Activated CD4-positive, alpha-beta T cell treated with anti-CD3 and anti-CD28 coated beads, Interleukin-2, amount 10 ng/mL, durations not matched to agents 24 days and 14 days (primary cell): Measurements from ENCODE around the gene TSKU. TPM values are rescaled to one million over a fixed set of nuclear protein-coding genes. Genes with fewer than 3 reads are reported as not detected.
"Not testable (repeated sequence)": the region's sequence is repeated elsewhere in the genome, so short reads cannot be mapped to it uniquely, and the experiment has no call there.

ENCODE experiments used
- DNase-seq: peaks from one replicate; pipeline ENCODE4 v3.0.0; 2022
- H3K27ac Mint-ChIP-seq: one replicate; pipeline ENCODE4 v1.8.0; 2022; ENCODE audit warnings: mild to moderate bottlenecking, mixed read lengths
- H3K27me3 Mint-ChIP-seq: one replicate; pipeline ENCODE4 v1.8.0; 2022; ENCODE audit warnings: mixed read lengths
- H3K36me3 Mint-ChIP-seq: one replicate; pipeline ENCODE4 v1.8.0; 2022; ENCODE audit warnings: low read depth, mild to moderate bottlenecking, mixed read lengths
- H3K4me1 Mint-ChIP-seq: one replicate; pipeline ENCODE4 v1.8.0; 2021; ENCODE audit warnings: mixed read lengths
- H3K4me3 Mint-ChIP-seq: one replicate; pipeline ENCODE4 v1.8.0; 2022; ENCODE audit warnings: mild to moderate bottlenecking, moderate library complexity, mixed read lengths
- H3K9me3 Mint-ChIP-seq: one replicate; pipeline ENCODE4 v1.8.0; 2021; ENCODE audit warnings: mixed read lengths
- intact Hi-C: fragments of 100-400 bp; cut with micrococcal nuclease; formaldehyde crosslinking; loops from one replicate; pipeline ENCODE4 v1.15.1; 2023
- total RNA-seq: library from RNA; stranded (reverse); gene quantifications from 2 replicates; pipeline ENCODE4 v1.2.3, GENCODE V29; 2022

TSKU gene
- total RNA-seq, 1 donor from 2014 or later = 5.2 TPM

DNA sequence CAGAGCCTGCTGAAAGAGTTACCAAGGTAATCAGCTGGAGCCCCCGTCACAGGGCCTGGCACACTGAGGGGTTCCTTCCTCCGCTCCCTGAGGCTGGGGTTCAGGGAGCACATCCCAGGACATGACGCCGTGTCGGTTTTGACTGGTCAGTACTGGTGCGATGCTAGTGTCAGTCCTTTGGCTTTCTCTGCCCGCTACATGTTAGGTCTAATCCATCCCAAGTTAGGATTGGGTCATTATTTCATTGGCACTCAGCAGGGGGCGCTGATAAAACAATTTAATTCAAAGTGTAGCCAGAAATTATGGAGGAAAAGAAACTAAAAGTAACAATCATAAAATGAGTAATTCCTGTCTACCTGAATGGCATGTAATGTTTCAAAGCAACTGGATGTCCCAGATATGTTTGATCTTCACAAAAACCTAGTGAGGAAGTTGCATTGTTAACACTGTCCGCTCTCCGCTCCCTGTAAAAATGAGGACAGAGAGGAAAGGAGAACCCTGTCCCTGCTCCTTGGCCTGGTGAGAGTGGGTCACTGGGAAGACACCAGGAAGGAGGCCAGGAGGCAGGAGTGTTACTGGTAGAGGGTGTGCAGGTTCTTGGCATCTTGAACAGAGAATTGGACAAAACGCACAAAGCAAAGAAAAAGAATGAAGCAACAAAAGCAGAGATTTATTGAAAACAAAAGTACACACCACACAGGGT is 27.1 kb downstream of the TSKU start:
- Mint-ChIP-seq H3K27me3 (peaks cover 12% of the 10 kb centered on the region), H3K9me3 (peaks cover 3% of the 10 kb centered on the region), H3K27ac (peak overlapping the region; percentile 64), H3K36me3 (no peaks in the 10 kb centered on the region), H3K4me1 (peaks cover 26% of the 10 kb centered on the region), H3K4me3 (no peak overlapping the region)
- intact Hi-C loops = loop anchor here (1.0 kb wide), 1 partner anchor 109 kb away; no protein-coding TSS in a partner anchor
- peak; percentile 83 for DNase-seq

DNA sequence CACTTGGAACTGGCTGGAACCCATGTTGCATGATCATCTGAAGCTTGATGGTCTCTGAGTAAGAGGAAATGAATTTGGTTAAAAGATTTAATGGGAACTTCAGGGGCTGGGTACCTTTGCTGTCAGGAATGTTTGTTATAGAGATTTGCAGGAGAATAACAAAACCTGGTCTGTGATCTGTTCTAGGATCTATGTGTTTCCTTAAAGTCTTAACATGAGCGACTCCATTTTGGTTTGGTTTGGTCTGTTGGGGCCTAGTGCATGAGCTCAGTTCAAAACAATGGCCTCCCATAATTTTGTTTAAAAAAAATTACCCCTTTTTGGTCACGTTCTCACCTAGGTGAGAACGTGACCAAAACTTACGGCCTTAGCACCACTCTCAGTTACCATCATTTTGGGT is 28.1 kb downstream of the TSKU start:
- H3K27ac Mint-ChIP-seq = no peak overlapping the region
- peaks cover 14% of the 10 kb centered on the region for H3K27me3 Mint-ChIP-seq
- H3K36me3 Mint-ChIP-seq = no peaks in the 10 kb centered on the region
- H3K4me1 Mint-ChIP-seq = peaks cover 17% of the 10 kb centered on the region
- no peak for DNase-seq
- H3K4me3 Mint-ChIP-seq = no peak overlapping the region
- H3K9me3 Mint-ChIP-seq = peaks cover 10% of the 10 kb centered on the region
- intact Hi-C loops = no loop called here

DNA sequence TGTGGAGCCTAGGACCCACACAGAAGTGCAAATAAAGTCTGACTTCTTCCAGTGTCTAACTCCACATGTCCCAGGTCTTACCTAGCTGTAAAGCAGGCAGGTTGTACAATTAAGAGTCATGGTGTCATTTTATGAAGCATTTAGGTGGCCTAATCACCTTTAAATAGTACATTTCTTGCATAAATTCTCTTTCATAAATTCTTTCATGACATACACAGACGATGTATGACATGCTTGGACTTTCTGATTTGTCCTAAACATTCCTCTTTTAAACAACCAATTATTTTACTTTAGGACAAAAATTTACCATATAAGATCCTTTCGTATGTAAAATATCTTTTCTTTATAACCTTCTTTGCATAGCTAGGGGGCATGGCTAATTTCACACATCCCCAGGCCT is 31.3 kb downstream of the TSKU start:
- DNase-seq = no peak
- no peak overlapping the region for H3K4me3 Mint-ChIP-seq
- peaks cover 6% of the 10 kb centered on the region for H3K4me1 Mint-ChIP-seq
- H3K27me3 Mint-ChIP-seq = peaks cover 3% of the 10 kb centered on the region
- intact Hi-C loops = no loop called here
- no peaks in the 10 kb centered on the region for H3K36me3 Mint-ChIP-seq
- H3K27ac Mint-ChIP-seq = no peak overlapping the region
- H3K9me3 Mint-ChIP-seq = peaks cover 15% of the 10 kb centered on the region

DNA sequence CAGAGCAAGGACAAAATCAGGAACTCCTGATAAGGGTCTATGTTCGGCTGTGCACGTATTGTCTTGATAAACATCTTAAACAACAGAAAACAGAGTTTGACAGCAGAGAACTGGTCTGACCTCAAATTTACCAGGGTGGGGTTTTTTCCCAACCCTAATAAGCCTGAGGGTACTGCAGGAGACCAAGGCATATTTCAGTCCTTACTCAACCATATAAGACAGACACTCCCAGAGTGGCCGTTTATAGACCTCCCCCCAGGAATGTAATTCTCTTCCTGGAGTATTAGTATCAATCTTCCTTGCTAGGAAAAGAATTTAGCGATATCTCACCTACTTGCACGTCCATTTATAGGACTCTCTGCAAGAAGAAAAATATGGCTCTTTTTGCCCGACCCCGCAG is 32.5 kb downstream of the TSKU start:
- peaks cover 11% of the 10 kb centered on the region for H3K9me3 Mint-ChIP-seq
- DNase-seq, intact Hi-C loops, H3K27me3 Mint-ChIP-seq, H3K36me3 Mint-ChIP-seq, H3K4me1 Mint-ChIP-seq, H3K27ac Mint-ChIP-seq, H3K4me3 Mint-ChIP-seq: not testable (repeated sequence)

DNA sequence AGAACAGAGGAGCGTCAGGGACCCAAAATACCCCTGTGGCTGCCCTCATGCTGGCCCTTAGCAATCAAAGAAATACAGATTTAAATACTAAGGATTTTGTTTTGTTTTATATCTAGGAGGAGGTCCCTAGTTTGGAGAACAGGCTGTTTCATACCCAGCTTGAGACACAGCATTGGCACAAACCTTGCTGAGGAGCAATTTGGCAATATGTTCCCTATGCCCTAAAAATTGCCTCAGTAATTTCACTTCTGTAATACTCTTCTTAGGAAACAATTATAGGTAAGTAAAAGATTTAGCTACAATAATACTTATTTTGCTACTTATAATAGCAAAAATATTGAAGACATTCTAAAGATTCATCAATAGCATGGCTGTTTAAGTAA is 37.0 kb downstream of the TSKU start:
- Mint-ChIP-seq H3K27ac (no peak overlapping the region), H3K27me3 (peaks cover 9% of the 10 kb centered on the region), H3K9me3 (peaks cover 14% of the 10 kb centered on the region), H3K4me3 (no peak overlapping the region), H3K4me1 (peaks cover 13% of the 10 kb centered on the region), H3K36me3 (no peaks in the 10 kb centered on the region)
- intact Hi-C loops = no loop called here
- DNase-seq = no peak

DNA sequence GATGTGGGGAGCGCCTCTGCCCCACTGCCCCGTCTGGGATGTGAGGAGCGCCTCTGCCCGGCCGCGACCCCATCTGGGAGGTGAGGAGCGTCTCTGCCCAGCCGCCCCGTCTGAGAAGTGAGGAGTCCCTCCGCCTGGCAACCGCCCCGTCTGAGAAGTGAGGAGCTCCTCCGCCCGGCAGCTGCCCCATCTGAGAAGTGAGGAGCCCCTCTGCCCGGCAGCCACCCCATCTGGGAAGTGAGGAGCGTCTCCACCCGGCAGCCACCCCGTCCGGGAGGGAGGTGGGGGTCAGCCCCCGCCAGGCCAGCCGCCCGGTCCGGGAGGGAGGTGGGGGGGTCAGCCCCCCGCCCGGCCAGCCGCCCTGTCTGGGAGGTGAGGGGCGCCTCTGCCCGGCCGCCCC is 38.2 kb downstream of the TSKU start:
- intact Hi-C loops, H3K36me3 Mint-ChIP-seq, DNase-seq, H3K27me3 Mint-ChIP-seq, H3K9me3 Mint-ChIP-seq, H3K27ac Mint-ChIP-seq, H3K4me3 Mint-ChIP-seq: not testable (repeated sequence)
- H3K4me1 Mint-ChIP-seq = peaks cover 22% of the 10 kb centered on the region

DNA sequence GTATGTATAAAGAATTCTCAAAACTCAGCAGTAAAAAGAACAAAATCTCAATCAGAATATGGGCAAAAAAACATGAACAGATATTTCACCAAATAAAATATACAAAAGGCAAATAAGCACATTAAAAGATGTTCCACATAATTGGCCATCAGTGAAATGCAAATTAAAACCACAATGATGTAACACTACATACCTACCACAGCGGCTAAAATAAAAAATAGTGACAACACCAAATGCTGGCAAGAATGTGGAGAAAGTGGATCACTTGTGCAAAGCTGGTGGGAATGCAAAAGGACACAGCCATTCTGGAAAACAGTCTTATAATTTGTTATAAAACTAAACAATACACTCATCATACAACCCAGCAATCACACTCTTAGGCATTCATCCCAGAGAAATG is 39.2 kb downstream of the TSKU start:
- peaks cover 1% of the 10 kb centered on the region for H3K36me3 Mint-ChIP-seq
- DNase-seq = no peak
- H3K27me3 Mint-ChIP-seq = peaks cover 8% of the 10 kb centered on the region
- H3K4me3 Mint-ChIP-seq = no peak overlapping the region
- H3K27ac Mint-ChIP-seq = no peak overlapping the region
- peaks cover 24% of the 10 kb centered on the region for H3K4me1 Mint-ChIP-seq
- H3K9me3 Mint-ChIP-seq = peaks cover 6% of the 10 kb centered on the region
- intact Hi-C loops = no loop called here

DNA sequence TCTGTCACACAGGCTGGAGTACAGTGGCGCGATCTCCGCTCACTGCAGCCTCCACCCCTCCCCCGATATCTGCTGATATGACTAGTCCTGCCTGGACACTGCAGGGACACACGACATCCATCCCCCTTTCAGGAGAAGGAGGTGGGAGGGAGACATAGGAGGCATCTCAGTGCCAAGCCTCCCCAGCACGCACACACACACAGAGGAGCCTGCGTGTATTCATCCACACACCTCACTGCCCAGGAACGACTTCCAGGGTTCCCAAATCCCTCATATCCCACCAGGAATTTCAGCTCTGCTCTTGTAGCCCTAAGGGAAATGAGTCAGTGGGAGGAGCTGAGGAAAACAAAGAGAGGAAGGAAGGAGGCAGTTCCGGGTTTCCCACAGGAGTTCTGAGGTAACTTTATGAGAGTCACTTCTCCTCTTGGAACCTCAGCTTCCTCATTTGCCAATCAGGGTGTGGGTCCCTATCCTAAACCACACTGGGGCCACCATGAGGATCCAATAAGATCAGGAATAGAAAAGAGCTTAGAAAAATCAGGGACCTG is 40.4 kb downstream of the TSKU start:
- H3K27me3 Mint-ChIP-seq = peaks cover 10% of the 10 kb centered on the region
- H3K36me3 Mint-ChIP-seq = peaks cover 1% of the 10 kb centered on the region
- no peak overlapping the region for H3K27ac Mint-ChIP-seq
- peaks cover 24% of the 10 kb centered on the region for H3K4me1 Mint-ChIP-seq
- no peak for DNase-seq
- intact Hi-C loops = no loop called here
- H3K4me3 Mint-ChIP-seq = no peak overlapping the region
- H3K9me3 Mint-ChIP-seq = peaks cover 3% of the 10 kb centered on the region

DNA sequence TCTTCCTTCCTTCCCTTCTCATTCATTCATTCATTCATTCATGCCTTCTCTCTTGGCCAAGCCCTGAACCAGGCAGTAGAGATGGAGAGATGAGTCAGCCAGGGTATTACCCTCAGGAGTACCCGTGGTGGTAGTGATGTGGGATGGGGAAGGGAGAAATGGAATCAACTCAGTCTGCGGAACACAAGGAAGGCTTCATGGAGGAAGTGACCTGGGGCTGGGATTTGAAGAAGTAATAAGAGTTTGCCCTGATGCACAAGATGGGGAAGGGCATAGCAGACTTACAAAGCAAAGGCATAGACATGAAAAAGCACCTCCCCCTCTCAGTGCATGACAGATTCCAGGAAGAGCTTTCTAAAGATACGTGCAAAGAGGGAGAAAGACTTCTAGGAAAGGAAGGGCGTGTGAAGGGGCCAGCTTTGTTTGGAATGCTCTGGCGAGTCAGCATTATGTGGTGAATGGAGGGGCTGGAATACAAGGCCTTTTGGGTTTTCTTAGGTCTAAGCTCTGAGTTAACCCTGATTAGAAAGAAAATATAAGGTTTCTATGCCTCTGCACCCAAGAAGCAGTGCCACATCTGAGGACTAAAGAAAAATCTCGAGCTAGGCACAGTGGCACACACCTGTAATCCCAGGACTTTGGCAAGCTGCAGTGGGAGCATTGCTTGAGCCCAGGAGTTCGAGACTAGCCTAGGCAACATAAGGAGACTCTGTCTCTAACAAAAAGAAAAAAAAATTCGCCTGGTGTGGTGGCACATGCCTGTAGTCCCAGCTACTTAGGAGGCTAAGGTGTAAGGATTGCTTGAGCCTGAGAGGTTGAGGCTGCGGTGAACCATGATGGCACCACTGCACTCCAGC is 41.2 kb downstream of the TSKU start:
- Mint-ChIP-seq H3K4me3 (no peak overlapping the region), H3K9me3 (peaks cover 7% of the 10 kb centered on the region), H3K36me3 (peaks cover 1% of the 10 kb centered on the region), H3K4me1 (peaks cover 24% of the 10 kb centered on the region), H3K27me3 (peaks cover 10% of the 10 kb centered on the region), H3K27ac (no peak overlapping the region)
- intact Hi-C loops = no loop called here
- DNase-seq = no peak

DNA sequence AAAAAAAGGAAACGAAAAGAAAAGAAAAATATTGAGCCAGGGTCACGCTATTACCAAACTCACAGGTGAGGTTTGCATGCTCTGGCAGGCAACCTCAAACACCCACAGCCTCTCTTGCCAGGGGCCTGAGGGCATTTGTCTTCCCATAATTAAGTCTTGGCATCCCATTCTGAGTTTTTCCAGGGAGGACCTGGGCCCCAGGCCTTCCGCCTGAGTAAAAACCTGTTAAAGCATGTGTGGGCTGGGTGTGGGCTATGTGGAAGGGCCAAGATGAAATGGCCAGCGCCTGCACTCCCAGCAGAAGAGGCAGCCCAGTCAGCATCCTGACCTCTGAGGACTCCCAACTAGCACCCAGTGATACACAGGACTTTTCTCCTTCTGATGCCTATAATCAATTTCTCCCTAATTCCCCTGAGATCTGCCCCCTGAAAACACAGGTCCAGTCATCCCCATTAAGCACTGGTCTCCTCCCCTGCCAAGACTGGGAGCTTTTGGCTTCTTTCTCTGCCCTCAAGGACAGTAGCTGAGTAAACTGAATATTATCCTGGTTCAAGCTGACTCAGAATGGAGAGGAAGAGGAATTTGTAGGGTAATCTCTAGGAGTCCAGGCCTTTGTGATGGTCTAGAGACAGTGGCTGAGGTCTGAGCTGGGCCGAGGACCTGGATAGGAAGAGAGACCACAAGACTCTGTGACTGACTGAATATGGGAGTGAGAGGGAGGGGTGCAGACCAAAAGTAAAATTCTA is 42.0 kb downstream of the TSKU start:
- H3K27ac Mint-ChIP-seq = no peak overlapping the region
- H3K36me3 Mint-ChIP-seq = peaks cover 1% of the 10 kb centered on the region
- H3K27me3 Mint-ChIP-seq = peaks cover 10% of the 10 kb centered on the region
- H3K9me3 Mint-ChIP-seq = peaks cover 10% of the 10 kb centered on the region
- H3K4me3 Mint-ChIP-seq = no peak overlapping the region
- intact Hi-C loops = no loop called here
- no peak for DNase-seq
- H3K4me1 Mint-ChIP-seq = peaks cover 24% of the 10 kb centered on the region

DNA sequence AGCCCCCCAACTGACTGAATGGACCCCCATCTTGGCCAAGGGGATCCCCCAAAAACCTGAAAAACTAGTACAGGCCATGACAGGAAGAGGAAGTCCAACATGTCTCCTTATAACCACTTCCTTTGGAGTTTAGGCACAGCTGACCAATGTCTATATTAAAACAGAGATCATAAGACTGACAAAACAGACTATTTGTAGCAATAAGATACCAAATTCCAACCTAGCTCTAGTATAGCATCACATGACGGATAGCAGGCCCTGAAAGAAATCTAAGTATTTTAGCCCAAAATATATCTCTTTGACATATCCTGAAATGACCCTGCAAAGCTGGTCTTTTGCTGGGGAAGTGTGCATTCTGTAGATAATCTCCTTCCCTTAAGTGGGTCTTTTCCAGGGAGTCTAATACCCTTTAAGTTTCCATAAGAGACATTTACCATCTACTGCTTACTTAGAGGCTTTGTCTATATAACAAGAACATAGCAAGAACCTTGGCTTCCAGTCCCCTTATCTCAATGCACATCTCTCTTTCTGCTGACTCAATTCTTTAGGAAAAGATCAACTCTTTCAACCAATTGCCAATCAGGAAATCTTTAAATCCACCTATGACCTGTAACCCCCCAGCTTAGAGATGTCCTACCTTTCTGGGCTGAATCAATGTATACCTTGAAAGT is 42.7 kb downstream of the TSKU start:
- Mint-ChIP-seq H3K4me3 (no peak overlapping the region), H3K9me3 (peaks cover 10% of the 10 kb centered on the region), H3K27ac (no peak overlapping the region), H3K27me3 (peaks cover 10% of the 10 kb centered on the region), H3K4me1 (peaks cover 24% of the 10 kb centered on the region), H3K36me3 (peaks cover 1% of the 10 kb centered on the region)
- no peak for DNase-seq
- intact Hi-C loops = no loop called here

DNA sequence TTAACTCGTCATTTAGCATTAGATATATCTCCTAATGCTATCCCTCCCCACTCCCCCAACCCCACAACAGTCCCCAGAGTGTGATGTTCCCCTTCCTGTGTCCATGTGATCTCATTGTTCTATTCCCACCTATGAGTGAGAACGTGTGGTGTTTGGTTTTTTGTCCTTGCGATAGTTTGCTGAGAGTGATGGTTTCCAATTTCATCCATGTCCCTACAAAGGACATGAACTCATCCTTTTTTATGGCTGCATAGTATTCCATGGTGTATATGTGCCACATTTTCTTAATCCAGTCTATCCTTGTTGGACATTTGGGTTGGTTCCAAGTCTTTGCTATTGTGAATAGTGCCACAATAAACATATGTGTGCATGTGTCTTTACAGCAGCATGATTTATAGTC is 43.4 kb downstream of the TSKU start:
- H3K4me3 Mint-ChIP-seq, DNase-seq, intact Hi-C loops, H3K9me3 Mint-ChIP-seq, H3K36me3 Mint-ChIP-seq, H3K27ac Mint-ChIP-seq: not testable (repeated sequence)
- Mint-ChIP-seq H3K4me1 (peaks cover 24% of the 10 kb centered on the region), H3K27me3 (peaks cover 10% of the 10 kb centered on the region)

DNA sequence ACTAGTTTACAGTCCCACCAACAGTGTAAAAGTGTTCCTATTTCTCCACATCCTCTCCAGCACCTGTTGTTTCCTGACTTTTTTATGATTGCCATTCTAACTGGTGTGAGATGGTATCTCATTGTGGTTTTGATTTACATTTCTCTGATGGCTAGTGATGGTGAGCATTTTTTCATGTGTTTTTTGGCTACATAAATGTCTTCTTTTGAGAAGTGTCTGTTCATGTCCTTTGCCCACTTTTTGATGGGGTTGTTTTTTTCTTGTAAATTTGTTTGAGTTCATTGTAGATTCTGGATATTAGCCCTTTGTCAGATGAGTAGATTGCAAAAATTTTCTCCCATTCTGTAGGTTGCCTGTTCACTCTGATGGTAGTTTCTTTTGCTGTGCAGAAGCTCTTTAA is 43.8 kb downstream of the TSKU start:
- intact Hi-C loops = not testable (repeated sequence)

More for the DNA sequence above, 43.8 kb downstream of the TSKU start:
- not testable (repeated sequence) for H3K36me3 Mint-ChIP-seq, H3K27ac Mint-ChIP-seq, H3K9me3 Mint-ChIP-seq, H3K4me3 Mint-ChIP-seq, DNase-seq
- Mint-ChIP-seq H3K27me3 (peaks cover 10% of the 10 kb centered on the region), H3K4me1 (peaks cover 24% of the 10 kb centered on the region)
